Gastrocnemius medialis (tissue), 4 donors: ENCODE data around the gene KRTAP10-7.

Experiments used
- POLR2A ChIP-seq, 2 donors: fragments of 450-650 bp; IDR thresholded peaks; one replicate each; pipeline ENCODE4 v1.6.1; 2017; ENCODE audit warnings: antibody characterized with exemption in 2 of 2, mild to moderate bottlenecking in 2 of 2, moderate library complexity in 2 of 2
- TF ChIP-seq, protein P1 (sequence below), 5 experiments: fragments of 450-650 bp in 3 of 5; fragments of 200-600 bp in 2 of 5; sonication (generic) in 2 of 5; IDR thresholded peaks in 4 of 5; conservative IDR thresholded peaks in 1 of 5; 1 replicate in 4 of 5; 2 replicates in 1 of 5; pipeline ENCODE4 v1.5.1; 2016 to 2019; ENCODE audit warnings: antibody characterized with exemption in 5 of 5, mild to moderate bottlenecking in 3 of 5, moderate library complexity in 3 of 5

DNA sequence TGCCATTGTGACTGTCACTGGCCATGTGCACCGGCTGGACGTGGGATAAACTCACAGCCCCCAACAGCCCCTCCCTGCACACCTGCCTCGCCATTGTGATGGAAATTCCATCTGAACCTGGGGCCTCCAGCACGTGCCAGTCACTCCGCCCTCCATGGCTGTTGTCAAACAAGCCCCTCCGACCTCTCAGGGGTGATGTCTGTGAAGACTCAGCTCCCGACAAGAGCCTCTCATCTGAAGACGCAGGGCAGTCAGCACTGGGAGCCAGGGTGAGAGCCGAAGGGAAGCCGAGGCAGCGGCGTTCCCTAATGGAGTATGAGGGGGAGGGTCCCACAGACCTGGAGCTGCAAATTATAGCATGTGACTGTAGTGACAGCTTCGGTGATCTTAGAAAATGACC lies 47.7 kb upstream of the KRTAP10-7 start:
- TF ChIP-seq, protein P1, sequence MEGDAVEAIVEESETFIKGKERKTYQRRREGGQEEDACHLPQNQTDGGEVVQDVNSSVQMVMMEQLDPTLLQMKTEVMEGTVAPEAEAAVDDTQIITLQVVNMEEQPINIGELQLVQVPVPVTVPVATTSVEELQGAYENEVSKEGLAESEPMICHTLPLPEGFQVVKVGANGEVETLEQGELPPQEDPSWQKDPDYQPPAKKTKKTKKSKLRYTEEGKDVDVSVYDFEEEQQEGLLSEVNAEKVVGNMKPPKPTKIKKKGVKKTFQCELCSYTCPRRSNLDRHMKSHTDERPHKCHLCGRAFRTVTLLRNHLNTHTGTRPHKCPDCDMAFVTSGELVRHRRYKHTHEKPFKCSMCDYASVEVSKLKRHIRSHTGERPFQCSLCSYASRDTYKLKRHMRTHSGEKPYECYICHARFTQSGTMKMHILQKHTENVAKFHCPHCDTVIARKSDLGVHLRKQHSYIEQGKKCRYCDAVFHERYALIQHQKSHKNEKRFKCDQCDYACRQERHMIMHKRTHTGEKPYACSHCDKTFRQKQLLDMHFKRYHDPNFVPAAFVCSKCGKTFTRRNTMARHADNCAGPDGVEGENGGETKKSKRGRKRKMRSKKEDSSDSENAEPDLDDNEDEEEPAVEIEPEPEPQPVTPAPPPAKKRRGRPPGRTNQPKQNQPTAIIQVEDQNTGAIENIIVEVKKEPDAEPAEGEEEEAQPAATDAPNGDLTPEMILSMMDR (IDR thresholded peaks at IDR 0.05 in 4 of 5, conservative IDR thresholded peaks at IDR 0.05 in 1 of 5), result no peak
- no peak for TF ChIP-seq POLR2A (IDR thresholded peaks at IDR 0.05)
